ENCODE results near the gene REXO4. TPM values are rescaled to one million over a fixed set of nuclear protein-coding genes. Genes with fewer than 3 reads are reported as not detected.
"Not testable (repeated sequence)": the region's sequence is repeated elsewhere in the genome, so short reads cannot be mapped to it uniquely, and the experiment has no call there.

Gene REXO4
- total and polyA plus RNA-seq, 4 donors, result 7.4 to 12.1 (median 9.1) TPM

GRCh38 chr9:133378408-133378962 is 39.3 kb downstream of the REXO4 start:
- TF ChIP-seq, protein P1, sequence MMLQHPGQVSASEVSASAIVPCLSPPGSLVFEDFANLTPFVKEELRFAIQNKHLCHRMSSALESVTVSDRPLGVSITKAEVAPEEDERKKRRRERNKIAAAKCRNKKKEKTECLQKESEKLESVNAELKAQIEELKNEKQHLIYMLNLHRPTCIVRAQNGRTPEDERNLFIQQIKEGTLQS (IDR thresholded peaks at IDR 0.05), result no peak
- TF ChIP-seq FOXA2 (IDR thresholded peaks at IDR 0.05) (no peak), HNF4G (IDR thresholded peaks at IDR 0.05) (no peak), EGR1 (IDR thresholded peaks at IDR 0.05; ENCODE audit: low read depth in 2 of 2) (no peak)
- TF ChIP-seq, protein P2, sequence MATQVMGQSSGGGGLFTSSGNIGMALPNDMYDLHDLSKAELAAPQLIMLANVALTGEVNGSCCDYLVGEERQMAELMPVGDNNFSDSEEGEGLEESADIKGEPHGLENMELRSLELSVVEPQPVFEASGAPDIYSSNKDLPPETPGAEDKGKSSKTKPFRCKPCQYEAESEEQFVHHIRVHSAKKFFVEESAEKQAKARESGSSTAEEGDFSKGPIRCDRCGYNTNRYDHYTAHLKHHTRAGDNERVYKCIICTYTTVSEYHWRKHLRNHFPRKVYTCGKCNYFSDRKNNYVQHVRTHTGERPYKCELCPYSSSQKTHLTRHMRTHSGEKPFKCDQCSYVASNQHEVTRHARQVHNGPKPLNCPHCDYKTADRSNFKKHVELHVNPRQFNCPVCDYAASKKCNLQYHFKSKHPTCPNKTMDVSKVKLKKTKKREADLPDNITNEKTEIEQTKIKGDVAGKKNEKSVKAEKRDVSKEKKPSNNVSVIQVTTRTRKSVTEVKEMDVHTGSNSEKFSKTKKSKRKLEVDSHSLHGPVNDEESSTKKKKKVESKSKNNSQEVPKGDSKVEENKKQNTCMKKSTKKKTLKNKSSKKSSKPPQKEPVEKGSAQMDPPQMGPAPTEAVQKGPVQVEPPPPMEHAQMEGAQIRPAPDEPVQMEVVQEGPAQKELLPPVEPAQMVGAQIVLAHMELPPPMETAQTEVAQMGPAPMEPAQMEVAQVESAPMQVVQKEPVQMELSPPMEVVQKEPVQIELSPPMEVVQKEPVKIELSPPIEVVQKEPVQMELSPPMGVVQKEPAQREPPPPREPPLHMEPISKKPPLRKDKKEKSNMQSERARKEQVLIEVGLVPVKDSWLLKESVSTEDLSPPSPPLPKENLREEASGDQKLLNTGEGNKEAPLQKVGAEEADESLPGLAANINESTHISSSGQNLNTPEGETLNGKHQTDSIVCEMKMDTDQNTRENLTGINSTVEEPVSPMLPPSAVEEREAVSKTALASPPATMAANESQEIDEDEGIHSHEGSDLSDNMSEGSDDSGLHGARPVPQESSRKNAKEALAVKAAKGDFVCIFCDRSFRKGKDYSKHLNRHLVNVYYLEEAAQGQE (IDR thresholded peaks at IDR 0.05), result no peak

DNA sequence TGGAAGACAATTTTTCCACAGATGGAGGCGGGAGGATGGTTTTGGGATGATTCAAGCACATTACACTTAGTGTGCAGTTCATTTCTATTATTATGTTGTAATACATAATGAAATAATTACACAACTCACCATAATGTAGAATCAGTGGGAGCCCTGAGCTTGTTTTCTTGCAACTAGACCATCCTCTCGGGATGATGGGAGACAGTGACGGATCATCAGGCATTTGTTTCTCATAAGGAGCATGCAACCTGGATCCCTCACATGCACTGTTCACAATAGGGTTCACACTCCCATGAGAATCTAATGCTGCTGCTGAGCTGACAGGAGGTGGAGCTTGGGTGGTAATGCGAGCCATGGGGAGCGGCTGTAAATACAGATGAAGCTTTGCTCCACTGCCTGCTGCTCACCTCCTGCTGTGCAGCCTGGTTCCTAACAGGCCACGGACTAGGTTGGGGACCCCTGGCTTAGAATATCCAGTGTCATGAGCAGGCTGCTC is 40.0 kb downstream of the REXO4 start:
- 69% methylated on average over 6 of the region's 6 CpGs for whole genome bisulfite sequencing
- H3K36me3 ChIP-seq (ENCODE audit: control insufficient read depth in 4 of 4, insufficient read depth in 3 of 4, low read depth in 1 of 4, low read length in 3 of 4), result peaks cover 0 to under 1% (median under 1%) of the 10 kb centered on the region in 4 donors
- no peaks in the 10 kb centered on the region for H3K9me3 ChIP-seq (ENCODE audit: control insufficient read depth in 4 of 4, low read length in 3 of 4)
- DNase-seq (ENCODE audit: low spot score), result no peak
- no peak overlapping the region for H3K9ac ChIP-seq (ENCODE audit: low read depth in 1 of 2, low read length in 2 of 2)
- no peaks in the 10 kb centered on the region for H3K27me3 ChIP-seq (ENCODE audit: control insufficient read depth in 4 of 4, insufficient read depth in 4 of 4, low read length in 3 of 4)
- peaks cover 3 to 27% (median 15%) of the 10 kb centered on the region in 4 donors for H3K4me1 ChIP-seq (ENCODE audit: control insufficient read depth in 4 of 4, insufficient read depth in 4 of 4, low read length in 3 of 4)
- no peak overlapping the region for H3K27ac ChIP-seq (ENCODE audit: low read depth in 1 of 2, low read length in 2 of 2)
- H3K4me3 ChIP-seq (ENCODE audit: low read depth in 1 of 3, low read length in 3 of 3), result no peak overlapping the region
- TF ChIP-seq FOXA2 (IDR thresholded peaks at IDR 0.05) (no peak), NR2F2 (IDR thresholded peaks at IDR 0.05) (no peak), JUND (IDR thresholded peaks at IDR 0.05) (no peak), YY1 (IDR thresholded peaks at IDR 0.05) (no peak)
- TF ChIP-seq, protein P3, sequence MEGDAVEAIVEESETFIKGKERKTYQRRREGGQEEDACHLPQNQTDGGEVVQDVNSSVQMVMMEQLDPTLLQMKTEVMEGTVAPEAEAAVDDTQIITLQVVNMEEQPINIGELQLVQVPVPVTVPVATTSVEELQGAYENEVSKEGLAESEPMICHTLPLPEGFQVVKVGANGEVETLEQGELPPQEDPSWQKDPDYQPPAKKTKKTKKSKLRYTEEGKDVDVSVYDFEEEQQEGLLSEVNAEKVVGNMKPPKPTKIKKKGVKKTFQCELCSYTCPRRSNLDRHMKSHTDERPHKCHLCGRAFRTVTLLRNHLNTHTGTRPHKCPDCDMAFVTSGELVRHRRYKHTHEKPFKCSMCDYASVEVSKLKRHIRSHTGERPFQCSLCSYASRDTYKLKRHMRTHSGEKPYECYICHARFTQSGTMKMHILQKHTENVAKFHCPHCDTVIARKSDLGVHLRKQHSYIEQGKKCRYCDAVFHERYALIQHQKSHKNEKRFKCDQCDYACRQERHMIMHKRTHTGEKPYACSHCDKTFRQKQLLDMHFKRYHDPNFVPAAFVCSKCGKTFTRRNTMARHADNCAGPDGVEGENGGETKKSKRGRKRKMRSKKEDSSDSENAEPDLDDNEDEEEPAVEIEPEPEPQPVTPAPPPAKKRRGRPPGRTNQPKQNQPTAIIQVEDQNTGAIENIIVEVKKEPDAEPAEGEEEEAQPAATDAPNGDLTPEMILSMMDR (IDR thresholded peaks at IDR 0.05; ENCODE audit: low read depth, low read length, missing input control), result no peak
- TF ChIP-seq, protein P1 (IDR thresholded peaks at IDR 0.05), result no peak

More at GRCh38 chr9:133378408-133378962, 39.3 kb downstream of the REXO4 start:
- Histone ChIP-seq H3K9me3 (ENCODE audit: control insufficient read depth in 4 of 4, low read length in 3 of 4) (no peaks in the 10 kb centered on the region), H3K36me3 (ENCODE audit: control insufficient read depth in 4 of 4, insufficient read depth in 3 of 4, low read depth in 1 of 4, low read length in 3 of 4) (no peaks in the 10 kb centered on the region), H3K4me3 (ENCODE audit: low read depth in 1 of 3, low read length in 3 of 3) (no peak overlapping the region), H3K9ac (ENCODE audit: low read depth in 1 of 2, low read length in 2 of 2) (no peak overlapping the region), H3K27me3 (ENCODE audit: control insufficient read depth in 4 of 4, insufficient read depth in 4 of 4, low read length in 3 of 4) (no peaks in the 10 kb centered on the region), H3K27ac (ENCODE audit: low read depth in 1 of 2, low read length in 2 of 2) (no peak overlapping the region), H3K4me1 (ENCODE audit: control insufficient read depth in 4 of 4, insufficient read depth in 4 of 4, low read length in 3 of 4) (peaks cover 0 to 19% (median 9%) of the 10 kb centered on the region in 4 donors)
- DNase-seq (ENCODE audit: low spot score), result no peak
- WGBS, result 94% methylated on average over 1 of the region's 1 CpG

DNA sequence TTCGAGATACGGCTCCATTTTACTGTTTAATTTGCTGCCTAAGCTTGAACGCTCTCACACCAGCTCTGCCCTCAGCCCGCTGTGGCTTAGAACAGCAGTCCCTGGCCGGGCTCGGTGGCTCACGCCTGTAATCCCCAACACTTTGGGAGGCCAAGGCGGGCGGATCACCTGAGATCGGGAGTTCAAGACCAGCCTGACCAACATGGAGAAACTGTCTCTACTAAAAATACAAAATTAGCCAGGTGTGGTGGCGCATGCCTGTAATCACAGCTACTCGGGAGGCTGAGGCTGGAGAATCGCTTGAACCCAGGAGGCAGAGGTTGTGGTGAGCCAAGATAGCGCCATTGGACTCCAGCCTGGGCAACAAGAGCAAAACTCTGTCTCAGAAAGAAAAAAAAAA is 40.5 kb downstream of the REXO4 start:
- not testable (repeated sequence) for H3K4me3 ChIP-seq (ENCODE audit: low read depth in 1 of 3, low read length in 3 of 3); H3K27me3 ChIP-seq (ENCODE audit: control insufficient read depth in 4 of 4, insufficient read depth in 4 of 4, low read length in 3 of 4); H3K9ac ChIP-seq (ENCODE audit: low read depth in 1 of 2, low read length in 2 of 2); H3K9me3 ChIP-seq (ENCODE audit: control insufficient read depth in 4 of 4, low read length in 3 of 4); H3K36me3 ChIP-seq (ENCODE audit: control insufficient read depth in 4 of 4, insufficient read depth in 3 of 4, low read depth in 1 of 4, low read length in 3 of 4); H3K27ac ChIP-seq (ENCODE audit: low read depth in 1 of 2, low read length in 2 of 2); DNase-seq (ENCODE audit: low spot score)
- WGBS, result 92% methylated on average over 14 of the region's 14 CpGs
- peaks cover 5 to 31% (median 20%) of the 10 kb centered on the region in 4 donors for H3K4me1 ChIP-seq (ENCODE audit: control insufficient read depth in 4 of 4, insufficient read depth in 4 of 4, low read length in 3 of 4)
